Uterus (tissue), 2 donors: ENCODE data around the gene SLC26A5.

Experiments used
- POLR2A ChIP-seq, 2 donors: fragments of 450-650 bp; IDR thresholded peaks; one replicate each; pipeline ENCODE4 v1.6.1; 2016; ENCODE audit warnings: antibody characterized with exemption in 2 of 2, mild to moderate bottlenecking in 1 of 2, moderate library complexity in 1 of 2
- TF ChIP-seq, protein P1 (sequence below), 4 experiments: fragments of 200-600 bp in 2 of 4; fragments of 450-650 bp in 2 of 4; sonication (generic) in 2 of 4; IDR thresholded peaks; one replicate each; pipeline ENCODE4 v1.5.1; 2016 to 2019; ENCODE audit warnings: antibody characterized with exemption in 4 of 4, mild to moderate bottlenecking in 2 of 4, moderate library complexity in 1 of 4

DNA sequence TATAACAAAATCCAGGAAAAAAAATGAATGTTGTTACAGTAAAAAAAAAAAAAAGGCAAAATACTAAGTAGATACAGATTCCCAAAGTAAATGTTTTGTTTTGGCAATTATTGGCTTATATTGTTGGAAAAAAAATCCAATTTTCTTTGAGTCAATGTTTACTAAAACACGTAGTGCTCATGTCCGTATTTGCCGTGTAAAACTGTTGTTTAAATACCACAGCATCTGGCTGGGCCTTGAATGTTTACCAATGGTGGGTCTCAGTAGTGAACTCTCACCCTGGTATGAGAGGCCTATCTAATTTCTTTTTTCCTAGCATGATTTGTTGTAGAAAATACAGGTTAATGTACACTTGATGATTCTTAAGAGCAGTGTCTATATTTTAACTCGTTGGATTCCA lies 41.4 kb upstream of the SLC26A5 start:
- TF ChIP-seq, protein P1, sequence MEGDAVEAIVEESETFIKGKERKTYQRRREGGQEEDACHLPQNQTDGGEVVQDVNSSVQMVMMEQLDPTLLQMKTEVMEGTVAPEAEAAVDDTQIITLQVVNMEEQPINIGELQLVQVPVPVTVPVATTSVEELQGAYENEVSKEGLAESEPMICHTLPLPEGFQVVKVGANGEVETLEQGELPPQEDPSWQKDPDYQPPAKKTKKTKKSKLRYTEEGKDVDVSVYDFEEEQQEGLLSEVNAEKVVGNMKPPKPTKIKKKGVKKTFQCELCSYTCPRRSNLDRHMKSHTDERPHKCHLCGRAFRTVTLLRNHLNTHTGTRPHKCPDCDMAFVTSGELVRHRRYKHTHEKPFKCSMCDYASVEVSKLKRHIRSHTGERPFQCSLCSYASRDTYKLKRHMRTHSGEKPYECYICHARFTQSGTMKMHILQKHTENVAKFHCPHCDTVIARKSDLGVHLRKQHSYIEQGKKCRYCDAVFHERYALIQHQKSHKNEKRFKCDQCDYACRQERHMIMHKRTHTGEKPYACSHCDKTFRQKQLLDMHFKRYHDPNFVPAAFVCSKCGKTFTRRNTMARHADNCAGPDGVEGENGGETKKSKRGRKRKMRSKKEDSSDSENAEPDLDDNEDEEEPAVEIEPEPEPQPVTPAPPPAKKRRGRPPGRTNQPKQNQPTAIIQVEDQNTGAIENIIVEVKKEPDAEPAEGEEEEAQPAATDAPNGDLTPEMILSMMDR (IDR thresholded peaks at IDR 0.05): no peak
- TF ChIP-seq POLR2A (IDR thresholded peaks at IDR 0.05): no peak
